Stimulated activated naive CD4-positive, alpha-beta T cell treated with Interleukin-2 at 50 U/mL for 16 hours (primary cell): ENCODE results near the gene IRS1.

ENCODE experiments used
- DNase-seq: peaks from one replicate; lab custom pipeline; 2025; lab: John Stamatoyannopoulos, UW

IRS1 gene

DNA sequence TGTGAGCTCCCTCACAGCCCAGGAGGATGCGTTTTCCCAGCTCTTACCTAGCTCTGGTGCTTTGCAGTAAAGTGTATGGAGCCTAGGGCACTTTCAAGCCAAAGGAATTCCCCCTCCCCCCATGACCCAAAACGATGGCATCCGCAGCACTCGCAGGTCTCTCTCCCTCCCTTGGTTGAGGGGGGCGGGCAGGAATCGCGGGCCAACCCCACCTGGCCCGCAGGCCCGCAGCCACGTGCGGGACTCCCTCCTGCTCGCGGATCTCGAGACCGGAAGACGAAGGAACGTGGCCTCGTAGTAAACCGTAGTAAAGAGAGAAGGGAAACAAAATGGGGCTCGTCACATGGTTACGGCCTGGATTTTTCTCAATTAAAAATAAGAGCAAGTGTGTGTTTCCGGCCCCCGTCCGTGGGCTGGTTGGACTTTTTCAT lies 8.5 kb downstream of the IRS1 start:
- DNase-seq: no peak

DNA sequence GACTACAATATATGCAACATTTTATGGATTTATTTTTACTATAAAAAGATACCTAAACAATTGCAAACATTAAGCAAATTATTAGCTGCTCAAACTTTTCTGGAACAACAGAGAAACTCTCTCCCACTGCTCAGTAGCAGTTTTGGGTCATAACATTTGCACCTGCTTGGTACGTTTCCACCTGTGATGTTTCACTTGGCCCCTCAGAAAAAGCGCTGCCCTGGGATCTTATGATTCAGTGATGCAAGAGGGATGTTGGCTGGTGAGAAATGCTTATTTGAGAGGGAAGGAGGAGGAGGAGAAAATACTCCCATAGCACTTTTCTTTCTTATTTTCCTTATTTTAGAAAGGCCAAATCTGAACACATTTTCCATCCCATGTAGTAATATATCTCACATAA lies 9.2 kb downstream of the IRS1 start:
- DNase-seq: no peak

DNA sequence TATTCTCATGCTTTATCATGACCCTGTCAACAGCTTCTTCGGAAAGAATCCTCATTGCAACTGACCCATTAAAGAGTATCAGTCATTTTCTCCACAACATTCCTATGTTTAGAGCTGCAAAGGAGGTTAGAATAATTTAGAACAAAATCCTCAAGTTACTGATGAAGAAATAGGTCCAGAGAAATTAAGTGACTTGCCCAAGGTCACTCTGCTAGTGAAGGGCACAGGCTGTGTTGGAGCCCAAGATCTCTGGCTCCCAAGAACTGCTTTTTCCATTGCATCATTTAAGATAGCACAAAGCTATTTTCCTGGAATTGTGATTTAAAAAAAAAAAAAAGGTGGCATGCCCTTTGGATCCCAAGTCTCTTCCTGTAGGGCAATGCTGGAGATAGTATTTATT lies 9.6 kb downstream of the IRS1 start:
- DNase-seq: no peak

DNA sequence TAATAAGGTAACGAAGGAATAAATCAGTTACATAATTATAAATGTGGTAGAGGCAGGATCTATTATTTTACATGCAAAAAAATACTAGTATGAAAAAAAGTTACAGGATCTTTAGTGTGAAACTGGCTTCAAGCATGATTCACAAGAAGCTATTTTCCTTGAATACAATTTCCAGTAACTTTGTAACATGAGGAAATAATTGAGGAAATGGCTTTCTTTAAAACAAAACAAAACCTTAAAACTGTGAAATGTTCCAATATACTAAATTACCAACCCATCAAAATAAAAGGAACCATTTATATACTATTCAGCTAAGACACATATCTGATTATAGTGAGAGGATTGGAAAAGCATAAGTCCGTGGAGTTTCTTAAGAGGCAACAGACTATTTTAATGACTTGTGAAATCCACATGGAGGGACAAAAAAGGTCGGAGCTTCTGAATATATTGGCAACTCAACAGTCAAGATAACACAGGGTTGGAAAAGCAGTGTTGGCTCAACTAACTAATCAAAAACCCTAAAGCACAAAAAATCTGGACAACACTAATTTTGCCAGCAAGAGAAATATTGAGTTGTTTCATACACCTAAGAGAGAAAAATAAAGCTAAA lies 10.6 kb downstream of the IRS1 start:
- DNase-seq: no peak

DNA sequence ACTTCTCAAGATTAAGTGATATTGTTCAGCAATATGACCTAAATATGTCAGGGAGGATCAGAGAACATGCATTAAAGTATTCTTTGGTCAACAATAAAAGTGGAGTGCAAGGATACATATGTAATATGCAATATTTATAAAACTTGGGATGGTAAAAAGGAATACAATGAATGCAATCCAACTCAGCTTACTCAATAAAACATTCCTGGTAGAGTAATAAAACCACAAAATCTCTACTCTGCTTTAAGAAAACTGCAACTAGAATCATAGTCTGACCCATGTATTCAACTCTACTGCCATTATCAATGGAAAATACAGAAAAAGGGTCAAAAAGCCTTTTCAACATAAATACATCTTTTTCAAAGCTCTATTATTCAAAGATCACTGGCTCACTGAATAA lies 11.6 kb downstream of the IRS1 start:
- no peak for DNase-seq

DNA sequence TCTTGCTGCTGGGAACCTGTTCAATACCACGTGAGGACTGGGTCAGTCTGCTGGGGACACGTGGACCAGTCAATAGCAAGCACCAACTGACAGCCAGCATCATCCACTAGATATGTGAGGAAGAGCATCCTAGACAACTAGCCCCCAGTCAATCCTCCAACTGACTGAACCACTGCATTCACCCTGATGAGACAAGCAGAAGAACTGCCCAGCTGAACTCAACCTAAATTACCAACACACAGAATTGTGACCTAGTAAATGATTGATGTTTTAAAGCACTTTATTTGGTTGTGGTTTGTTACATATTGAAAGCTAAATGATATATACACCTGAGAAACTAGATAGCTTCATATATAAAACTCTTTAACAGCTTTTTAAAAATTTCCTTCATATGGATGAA lies 15.7 kb downstream of the IRS1 start:
- no peak for DNase-seq

DNA sequence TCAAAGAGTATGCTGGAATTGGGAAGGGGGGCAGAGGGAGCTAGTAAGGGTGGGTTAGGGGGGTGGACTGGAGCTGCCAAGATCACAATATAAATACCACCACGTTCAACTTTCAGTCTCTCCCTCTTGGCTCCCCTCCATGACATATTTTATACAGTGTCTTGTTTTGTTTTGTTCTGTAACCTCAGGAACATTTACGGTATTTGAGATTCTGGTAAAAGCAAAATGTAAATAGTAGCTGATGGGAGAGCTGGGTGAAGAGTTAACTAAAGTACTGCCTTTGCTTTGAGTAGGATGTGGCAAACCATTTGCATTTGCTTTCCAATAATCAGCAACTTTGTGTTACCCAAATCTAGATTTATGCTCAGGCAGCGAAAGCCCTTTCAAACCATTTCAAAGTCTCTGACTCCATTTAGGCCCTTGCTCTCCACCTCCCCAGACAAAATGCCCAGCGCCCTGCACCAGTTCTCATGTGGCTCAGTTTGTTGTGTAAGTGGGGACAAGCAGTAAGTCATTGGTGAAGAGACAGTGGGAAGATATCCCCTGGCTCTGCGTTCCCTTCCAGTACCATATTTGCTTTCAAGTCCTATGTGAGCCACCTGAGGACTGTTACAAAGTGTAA lies 17.4 kb downstream of the IRS1 start:
- DNase-seq: no peak

DNA sequence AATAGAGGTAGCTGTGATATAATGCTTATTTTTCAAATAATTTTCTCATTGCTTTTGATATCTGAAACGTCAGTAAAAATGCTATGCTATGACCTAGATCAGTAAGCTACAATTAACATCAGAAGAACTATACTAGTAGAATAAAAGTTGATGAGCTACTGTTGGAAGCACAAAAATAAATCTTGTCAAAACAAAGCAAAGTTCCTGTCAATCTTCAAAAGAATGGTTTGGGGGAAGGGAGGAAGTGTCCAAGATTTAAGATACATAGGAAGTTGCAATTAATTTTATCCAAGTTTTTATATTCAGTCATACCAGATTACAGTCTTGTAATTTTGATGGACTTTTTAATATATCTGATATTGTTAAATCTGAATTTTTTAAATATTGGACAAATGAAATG lies 19.2 kb downstream of the IRS1 start:
- DNase-seq: no peak

DNA sequence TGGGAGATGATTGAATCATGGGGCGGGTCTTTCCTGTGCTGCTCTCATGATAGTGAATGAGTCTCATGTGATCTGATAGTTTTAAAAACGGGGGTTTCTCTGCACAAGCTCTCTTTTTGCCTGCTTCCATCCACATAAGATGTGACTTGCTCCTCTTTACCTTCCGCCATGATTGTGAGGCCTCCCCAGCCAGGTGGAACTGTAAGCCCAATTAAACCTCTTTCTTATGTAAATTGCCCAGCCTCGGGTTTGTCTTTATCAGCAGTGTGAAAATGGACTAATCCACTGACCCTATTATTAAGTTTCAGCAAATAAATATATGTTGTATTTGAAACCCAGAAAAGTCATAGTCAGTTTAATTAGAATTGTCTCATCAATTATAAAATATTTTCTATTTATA lies 22.0 kb downstream of the IRS1 start:
- DNase-seq: no peak

DNA sequence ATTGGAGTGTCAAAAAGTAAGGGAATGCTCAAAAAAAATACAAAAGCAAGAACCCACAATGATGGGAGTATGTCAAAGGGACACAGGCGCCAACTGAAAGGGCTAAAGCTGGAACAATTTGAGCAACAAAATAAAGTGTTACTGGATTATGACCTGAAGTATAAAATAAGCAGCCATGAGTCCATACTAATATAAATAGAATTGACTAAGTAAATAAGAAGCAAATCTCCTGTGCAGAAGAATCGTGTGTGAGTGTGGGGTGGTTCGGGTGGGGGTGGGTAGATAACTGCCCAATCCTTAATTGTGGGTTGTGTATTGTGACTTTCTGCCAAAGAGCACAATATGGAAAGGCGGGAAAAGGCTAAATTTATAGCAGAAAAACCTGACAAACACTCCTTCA lies 23.5 kb downstream of the IRS1 start:
- no peak for DNase-seq

DNA sequence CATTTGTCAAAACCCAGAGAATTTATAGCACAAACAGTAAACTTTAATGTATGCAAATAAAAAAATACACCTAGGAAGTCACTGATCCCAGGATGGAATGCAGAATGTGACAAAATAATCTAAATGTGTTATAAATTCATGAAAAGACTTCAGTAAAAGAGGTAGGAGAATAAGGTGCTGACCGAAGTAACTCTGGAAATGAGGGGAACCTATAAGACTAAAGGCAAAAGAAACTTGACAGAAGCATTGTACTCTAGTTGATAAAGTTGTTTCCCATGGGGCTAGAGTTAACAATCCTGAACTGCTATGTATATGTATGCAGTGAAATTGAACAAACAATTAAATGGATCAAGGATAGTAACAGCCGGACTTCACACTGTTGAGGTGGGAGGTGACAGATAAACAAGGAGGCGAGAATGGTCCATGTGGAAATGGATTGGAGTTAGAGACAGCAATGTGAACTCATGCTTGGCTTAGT lies 24.5 kb downstream of the IRS1 start:
- no peak for DNase-seq

DNA sequence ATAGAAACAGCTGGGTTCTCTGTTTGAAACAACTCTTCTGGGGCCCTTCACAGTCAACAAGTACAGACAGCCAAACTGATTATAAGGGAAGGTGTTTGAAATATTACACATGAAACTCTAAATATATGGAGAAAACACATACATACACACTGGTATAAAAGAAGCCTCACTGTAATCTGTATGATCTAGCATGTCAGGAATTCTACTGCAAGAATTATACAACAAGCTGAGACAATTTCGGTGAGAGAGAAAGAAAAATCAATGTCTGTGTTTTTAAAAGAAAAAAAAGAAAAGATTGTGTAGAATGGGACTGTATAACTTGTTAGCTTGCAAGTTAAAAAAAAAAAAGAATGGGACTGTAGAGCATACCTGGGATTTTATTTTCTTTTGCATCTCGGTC lies 26.3 kb downstream of the IRS1 start:
- DNase-seq: no peak

DNA sequence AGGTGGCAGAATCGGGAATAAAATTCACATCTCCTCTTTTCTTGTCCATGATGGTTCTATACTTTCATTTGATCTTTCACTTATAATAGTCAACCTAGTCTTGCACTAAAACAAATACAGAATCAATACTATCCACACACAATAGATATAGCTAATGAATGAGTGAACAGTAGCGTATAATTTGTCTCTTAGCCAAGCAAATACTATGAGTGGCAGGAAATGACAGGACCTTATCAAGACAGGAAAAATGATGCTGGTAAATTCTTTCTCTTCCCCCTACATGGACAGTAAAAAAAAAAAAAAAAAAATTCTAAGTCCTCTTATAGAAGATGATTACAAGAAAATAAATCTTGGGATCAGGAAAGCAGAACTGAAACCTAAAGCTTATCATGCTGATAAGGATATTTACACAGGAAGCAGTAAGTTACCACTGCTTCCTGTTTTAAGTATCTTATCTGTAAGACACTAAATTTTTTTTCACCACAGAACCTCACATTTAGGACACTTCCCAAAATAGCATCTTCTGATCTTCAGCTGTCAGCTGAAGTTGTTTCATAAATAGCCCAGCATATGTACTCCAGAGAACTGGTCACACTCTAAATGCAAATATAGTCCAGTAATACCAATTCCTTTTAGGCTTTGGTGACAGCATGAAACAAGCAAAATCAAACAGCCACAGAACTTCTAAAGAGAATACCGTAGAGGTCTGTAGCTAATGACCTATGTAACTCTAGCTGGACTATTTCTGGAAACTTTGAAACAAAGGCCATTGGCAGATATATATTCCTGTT lies 27.0 kb downstream of the IRS1 start:
- DNase-seq: no peak

DNA sequence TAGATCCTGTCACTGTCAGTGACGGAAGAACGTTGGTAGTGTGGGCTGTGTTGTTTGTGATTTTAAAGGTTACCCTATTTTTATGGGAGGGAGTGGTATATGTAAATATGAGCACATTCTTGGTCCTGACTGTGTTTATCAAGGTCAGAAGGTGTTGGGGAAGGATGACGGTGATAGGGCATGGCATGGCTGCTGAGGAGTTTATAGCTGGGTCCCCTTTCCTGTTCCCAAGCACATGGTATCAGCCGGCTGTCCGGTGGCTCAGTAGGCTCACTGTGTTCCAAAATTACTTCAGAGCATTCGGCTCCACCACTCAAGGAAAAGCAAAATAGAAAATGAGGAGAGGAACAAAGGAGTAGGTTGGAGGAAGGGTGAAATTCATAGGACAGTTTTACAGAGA lies 28.6 kb downstream of the IRS1 start:
- no peak for DNase-seq

DNA sequence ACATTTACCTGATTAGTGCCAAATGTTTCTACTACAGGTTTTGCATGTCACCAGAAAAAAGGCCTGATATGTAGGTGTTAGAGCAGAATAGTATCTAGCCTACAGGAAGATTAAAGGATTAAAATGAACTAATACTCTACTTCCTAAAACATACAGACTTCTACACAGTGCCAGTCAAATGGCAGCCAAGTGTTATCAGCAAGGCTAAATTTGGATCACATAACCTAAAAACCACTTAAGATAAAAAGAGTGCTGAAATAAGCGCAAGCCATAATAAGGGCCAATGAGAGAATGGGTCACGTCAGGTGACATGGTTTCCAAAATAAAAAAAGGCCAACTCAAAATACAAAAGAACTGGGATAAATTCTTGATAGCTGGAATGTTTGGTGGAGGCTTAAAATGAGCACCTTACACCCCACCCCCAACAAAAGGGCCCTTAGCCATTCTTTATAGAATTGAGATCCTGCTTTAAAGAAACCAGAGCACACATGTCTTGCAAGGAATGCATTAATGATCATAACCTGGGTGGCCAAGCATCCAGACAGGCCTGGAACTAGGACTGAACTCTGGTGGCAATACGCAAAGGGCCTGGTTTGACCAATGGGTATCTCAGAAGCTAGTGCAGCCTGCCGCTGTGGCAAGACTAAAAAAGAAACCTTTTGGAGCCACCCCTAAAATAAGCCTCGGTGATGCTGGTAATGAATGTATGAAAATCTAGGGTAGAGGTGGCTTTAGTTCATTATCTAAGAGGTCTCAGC lies 32.4 kb downstream of the IRS1 start:
- no peak for DNase-seq

DNA sequence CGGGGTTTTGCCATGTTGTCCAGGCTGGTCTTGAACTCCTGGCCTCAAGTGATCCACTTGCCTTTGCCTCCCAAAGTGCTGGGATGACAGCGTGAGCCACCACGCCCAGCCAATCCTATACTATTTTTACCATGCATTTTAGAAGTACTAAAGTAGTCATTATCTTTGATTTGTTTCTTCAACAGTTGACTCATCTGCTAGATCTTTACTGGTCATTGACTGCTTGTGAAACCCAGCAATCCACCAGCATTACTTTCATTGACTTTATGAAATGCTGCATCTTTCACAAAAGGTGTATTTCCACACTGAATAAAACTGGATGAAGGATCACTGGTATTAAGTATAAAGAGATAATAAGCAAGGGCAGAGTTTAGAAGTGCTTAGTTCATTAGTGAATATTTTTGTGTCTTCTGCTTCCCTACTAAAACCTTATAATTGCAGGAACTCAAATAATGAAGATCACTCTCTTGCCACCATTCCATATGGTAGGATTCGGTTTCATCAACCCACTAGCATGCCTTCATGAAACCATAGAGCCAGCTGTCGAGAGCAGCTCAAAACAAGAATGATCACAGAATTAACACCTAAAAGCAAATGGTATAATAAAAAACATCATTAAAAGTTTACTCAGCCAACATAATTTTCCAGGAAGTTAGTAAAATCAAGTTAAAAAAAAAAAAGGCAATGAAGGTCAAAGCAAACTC lies 33.1 kb downstream of the IRS1 start:
- DNase-seq: no peak

DNA sequence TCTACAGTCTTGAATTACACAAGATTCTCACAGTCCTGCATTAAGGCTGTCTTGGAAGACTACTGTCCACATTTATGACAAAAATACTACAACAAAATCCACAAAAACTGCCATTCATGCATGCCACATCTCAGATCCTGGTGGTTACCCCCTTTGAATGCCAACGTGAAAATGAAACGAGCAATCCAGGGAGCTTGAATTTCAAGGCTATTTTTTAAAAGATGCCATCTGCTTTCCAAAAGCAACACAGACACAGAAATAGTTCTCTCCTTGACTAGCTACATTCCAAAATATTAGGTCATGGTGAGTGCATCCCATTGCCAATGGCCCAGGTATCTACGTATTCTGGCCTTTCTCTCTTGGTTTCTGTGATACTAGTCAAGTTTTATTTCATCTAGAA lies 36.3 kb downstream of the IRS1 start:
- DNase-seq: no peak

DNA sequence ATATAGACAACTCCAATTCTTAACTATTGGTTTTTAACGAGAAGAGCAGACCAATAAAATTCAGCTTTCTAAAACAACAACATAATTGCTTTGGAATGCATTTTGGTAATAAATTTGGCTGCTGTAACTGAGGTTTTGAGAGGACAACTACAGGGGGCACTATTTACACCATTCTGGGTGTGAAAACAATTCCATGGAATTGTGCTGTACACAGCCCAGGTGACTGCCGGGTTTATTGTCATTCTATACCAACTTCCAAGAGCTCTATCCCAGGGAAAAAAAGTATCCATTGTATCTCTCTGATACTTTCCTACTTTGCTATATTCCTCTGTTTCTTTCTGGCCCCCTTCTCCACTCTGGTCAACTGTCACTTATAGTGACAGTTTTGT lies 38.4 kb downstream of the IRS1 start:
- no peak for DNase-seq

DNA sequence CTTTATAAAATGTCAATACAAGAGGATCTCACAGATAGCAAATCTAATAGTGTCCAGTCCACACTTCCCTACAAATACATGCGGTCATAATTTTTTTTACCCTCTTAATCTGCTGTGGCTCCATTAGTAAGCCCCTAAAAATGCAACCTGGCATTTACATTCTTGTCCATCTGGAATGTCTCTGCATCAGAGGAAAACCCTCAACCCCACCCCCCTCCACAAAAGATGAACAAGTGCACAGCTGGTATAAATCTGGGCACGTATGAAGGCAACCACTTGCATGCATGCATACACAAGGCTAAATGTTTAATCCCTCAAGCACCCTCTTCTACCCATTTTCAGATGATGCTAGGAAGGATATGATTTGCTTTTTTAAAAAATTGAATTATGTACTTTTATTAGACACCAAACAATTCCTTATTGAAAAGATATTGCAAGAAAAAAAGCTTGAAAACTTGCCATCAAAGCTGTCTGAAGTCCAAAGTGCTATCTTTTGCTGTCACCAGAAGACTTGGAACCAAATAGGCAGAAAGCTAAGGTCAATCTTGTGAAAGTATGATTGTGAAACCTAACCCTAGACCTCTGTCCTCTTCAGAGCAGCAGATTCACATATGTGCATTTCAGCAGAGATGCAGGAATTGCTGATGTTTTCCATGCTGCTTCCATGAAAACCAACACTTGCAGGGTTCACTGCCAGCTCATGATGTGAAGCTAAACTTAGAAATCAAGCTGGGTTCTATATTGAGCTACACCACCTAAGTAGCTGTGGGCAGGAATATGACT lies 39.0 kb downstream of the IRS1 start:
- no peak for DNase-seq

DNA sequence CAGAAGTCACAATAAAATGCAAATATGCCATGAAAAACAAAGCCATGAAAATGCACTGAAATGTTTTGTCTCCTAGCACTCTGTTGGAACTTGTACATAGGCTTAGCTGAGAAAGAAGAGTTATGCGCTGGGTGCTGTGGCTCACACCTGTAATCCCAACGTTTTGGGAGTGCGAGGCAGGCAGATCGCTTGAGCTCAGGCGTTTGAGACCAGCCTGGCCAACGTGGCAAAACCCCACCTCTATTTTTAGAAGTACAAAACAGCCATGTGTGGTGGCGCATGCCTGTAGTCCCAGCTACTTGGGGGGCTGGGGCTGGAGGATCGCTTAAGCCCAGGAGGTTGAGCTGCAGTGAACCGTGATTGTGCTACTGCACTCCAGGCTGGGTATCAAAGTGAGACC lies 39.9 kb downstream of the IRS1 start:
- DNase-seq: no peak

DNA sequence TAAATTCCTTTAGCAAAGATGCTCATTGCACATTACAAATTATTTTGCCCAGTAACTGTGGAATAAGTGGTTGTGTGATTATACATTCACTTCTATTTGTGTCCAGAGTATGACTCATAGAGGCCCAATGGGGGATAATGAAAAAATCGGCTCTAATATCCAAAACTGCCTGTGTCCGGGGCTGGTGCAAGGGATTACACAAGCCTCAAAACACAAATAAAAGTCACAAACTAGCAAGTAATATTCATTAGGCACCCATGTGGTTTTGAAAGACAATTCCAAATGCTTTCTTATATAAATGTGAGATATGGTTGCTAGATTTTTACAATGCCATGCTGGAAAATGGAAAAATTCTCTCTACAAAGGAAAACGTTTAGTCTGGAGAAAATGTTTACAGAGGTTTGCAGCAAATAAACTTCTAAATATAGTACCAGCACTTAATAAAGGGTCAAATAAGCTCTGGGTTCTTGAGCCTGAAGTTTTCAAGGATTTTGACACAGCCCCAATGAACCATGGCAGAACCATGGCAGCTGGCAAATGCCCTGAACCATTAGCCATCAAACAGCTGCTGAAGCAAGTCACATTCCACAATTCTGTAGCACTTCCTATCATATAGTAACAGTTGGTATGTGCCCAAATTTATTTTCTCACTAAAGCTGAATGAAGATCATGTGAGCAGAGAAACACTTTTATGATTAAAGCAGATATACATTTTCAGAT lies 40.5 kb downstream of the IRS1 start:
- DNase-seq: no peak
